Measurements from ENCODE around the gene SORL1-AS1. TPM values are rescaled to one million over a fixed set of nuclear protein-coding genes. Genes with fewer than 3 reads are reported as not detected.

The SORL1-AS1 gene

DNA sequence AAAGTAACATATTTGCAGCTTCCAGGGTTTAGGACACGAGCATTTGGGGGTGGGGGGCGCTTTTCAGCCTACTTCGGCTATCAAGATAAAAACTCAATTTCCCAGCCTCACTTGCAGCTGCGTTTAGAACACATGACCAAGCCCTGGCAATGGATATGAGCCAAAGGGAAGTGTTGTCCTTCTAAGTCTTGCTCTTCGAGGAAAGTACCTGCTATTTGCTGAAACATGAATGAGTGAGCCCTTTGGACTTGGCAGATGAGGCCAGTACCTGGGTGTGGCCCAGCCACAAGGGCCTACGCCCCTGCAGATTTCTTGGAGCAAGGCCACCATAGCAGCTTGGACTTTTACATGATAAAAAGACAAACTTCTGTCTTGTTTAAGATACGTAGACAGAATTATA lies 60.9 kb downstream of the SORL1-AS1 start:
- DNase-seq (ENCODE audit: low read depth), result no peak

DNA sequence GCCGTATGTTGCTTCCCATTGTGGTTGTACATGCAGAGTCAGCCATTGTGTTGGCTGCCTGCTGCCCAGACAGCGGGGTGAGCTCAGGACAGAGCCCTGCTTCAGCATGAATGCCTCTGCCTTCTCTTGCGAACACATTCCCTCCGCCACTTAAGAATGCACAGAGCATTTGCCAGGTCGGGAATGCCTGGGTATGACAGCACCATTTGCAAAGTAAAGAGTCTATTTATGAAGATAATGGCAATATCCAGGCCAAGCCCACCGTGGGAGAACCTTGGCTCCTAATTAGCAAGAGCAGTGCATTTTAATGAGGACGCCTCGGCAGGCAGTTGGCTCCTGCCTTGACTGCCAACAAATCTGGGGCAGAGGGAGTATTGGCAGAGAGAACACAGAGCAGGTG lies 63.1 kb downstream of the SORL1-AS1 start:
- peak; percentile 13 for DNase-seq (ENCODE audit: low read depth)

Other genes with a start within 250 kb of the SORL1-AS1 start
- 88.2 and 126 TPM in 2 replicates for gene SC5D, start 160.2 kb downstream of the SORL1-AS1 start, total RNA-seq (2014; rRNA removed; shearing (Covaris generic))
- gene SORL1, start 653 bp downstream of the SORL1-AS1 start, total RNA-seq (2014; rRNA removed; shearing (Covaris generic)), result 1.9 and 3.0 TPM in 2 replicates